Measurements from ENCODE around the gene OR2V1. TPM values are rescaled to one million over a fixed set of nuclear protein-coding genes. Genes with fewer than 3 reads are reported as not detected.
A peak's percentile ranks its signal among the peaks of the same experiment; 100 is the strongest.
"Not testable (repeated sequence)": the region's sequence is repeated elsewhere in the genome, so short reads cannot be mapped to it uniquely, and the experiment has no call there.

Gene OR2V1
- total and polyA plus RNA-seq, 12 donors, result not detected

DNA sequence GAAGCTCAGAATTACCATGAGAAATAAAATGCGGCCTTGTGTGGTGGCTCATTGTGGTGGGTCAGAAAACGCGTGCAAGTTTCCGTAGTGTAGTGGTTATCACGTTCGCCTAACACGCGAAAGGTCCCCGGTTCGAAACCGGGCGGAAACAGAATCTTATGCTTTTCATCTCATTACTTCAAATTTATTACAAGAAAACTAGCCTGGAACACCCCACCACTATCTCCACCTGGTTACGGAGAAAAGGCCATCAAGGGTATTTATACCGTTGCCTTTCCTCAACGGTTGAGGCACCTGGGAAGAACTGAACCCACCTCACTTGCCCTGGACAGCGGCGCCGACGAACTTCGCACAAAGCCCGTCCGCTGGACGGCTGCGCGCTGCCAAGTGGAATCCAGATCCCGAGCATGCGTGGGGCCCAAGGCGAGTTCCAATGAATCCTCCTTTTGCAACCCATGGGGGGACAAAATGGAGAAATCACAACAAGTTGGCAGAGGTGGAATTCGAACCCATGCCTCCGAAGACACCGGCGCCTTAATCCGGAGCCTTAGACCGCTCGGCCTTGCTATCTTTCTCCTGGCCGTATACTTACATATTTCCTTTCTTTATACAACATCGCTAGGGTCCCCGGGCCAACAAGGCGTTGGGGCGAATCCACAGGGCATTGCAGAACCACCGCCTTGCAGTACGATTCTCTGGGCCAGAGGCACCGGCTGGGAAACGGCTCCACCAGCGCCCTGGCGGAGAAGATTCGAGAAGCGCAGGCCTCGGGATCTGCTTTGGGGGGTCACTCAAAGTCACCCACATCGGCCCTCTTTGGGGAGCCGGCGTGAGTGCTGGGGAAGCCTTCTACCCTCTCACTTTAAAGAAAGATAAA is 33.3 kb upstream of the OR2V1 start:
- H3K27ac ChIP-seq, result no peak overlapping the region
- H3K36me3 ChIP-seq (replicated peaks in 1 of 2), result no peaks in the 10 kb centered on the region
- 16 to 23% (median 22%) methylated on average over 25 to 49 of the region's 52 CpGs for WGBS, 4 donors
- H3K27me3 ChIP-seq, result peaks cover 44% of the 10 kb centered on the region
- H3K9me3 ChIP-seq (replicated peaks in 1 of 3), result no peaks in the 10 kb centered on the region
- TF ChIP-seq POLR2A (IDR thresholded peaks at IDR 0.05), result no peak
- TF ChIP-seq, protein P1, sequence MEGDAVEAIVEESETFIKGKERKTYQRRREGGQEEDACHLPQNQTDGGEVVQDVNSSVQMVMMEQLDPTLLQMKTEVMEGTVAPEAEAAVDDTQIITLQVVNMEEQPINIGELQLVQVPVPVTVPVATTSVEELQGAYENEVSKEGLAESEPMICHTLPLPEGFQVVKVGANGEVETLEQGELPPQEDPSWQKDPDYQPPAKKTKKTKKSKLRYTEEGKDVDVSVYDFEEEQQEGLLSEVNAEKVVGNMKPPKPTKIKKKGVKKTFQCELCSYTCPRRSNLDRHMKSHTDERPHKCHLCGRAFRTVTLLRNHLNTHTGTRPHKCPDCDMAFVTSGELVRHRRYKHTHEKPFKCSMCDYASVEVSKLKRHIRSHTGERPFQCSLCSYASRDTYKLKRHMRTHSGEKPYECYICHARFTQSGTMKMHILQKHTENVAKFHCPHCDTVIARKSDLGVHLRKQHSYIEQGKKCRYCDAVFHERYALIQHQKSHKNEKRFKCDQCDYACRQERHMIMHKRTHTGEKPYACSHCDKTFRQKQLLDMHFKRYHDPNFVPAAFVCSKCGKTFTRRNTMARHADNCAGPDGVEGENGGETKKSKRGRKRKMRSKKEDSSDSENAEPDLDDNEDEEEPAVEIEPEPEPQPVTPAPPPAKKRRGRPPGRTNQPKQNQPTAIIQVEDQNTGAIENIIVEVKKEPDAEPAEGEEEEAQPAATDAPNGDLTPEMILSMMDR (IDR thresholded peaks at IDR 0.05), result no peak
- intact Hi-C loops (cut with DNase I), result no loop called here
- DNase-seq, result no peak
- no peak overlapping the region for H3K4me3 ChIP-seq
- H3K4me1 ChIP-seq (replicated peaks in 1 of 2), result no peaks in the 10 kb centered on the region

- WGBS, 4 donors, result 42 to 47% (median 46%) methylated on average over 15 to 16 of the region's 16 CpGs
- no peak for TF ChIP-seq POLR2A (IDR thresholded peaks at IDR 0.05)
- TF ChIP-seq, protein P1 (IDR thresholded peaks at IDR 0.05), result no peak
- Histone ChIP-seq H3K36me3 (replicated peaks in 1 of 2) (no peaks in the 10 kb centered on the region), H3K9me3 (replicated peaks in 1 of 3) (no peaks in the 10 kb centered on the region), H3K4me1 (replicated peaks in 1 of 2) (no peaks in the 10 kb centered on the region), H3K27ac (no peak overlapping the region), H3K27me3 (peaks cover 38% of the 10 kb centered on the region), H3K4me3 (no peak overlapping the region)
- intact Hi-C loops (cut with DNase I), result no loop called here
- peak in 1 of 7 donors; percentile 45 for DNase-seq
Observed at GRCh38 chr5:181163487-181164075, 32.6 kb upstream of the OR2V1 start.

- H3K4me3 ChIP-seq, result no peak overlapping the region
- no peaks in the 10 kb centered on the region for H3K9me3 ChIP-seq (replicated peaks in 1 of 3)
- WGBS, 4 donors, result 55 to 74% (median 71%) methylated on average over 3 to 4 of the region's 4 CpGs
- no peaks in the 10 kb centered on the region for H3K4me1 ChIP-seq (replicated peaks in 1 of 2)
- no peaks in the 10 kb centered on the region for H3K36me3 ChIP-seq (replicated peaks in 1 of 2)
- peak in 1 of 7 donors; percentile 49 for DNase-seq
- TF ChIP-seq, protein P1 (IDR thresholded peaks at IDR 0.05), result no peak
- TF ChIP-seq POLR2A (IDR thresholded peaks at IDR 0.05), result no peak
- intact Hi-C loops (cut with DNase I), result no loop called here
- no peak overlapping the region for H3K27ac ChIP-seq
- H3K27me3 ChIP-seq, result peaks cover 21% of the 10 kb centered on the region
Observed at GRCh38 chr5:181161534-181162175, 30.7 kb upstream of the OR2V1 start.

GRCh38 chr5:181160755-181161533 is 30.0 kb upstream of the OR2V1 start:
- H3K4me3 ChIP-seq; H3K36me3 ChIP-seq (replicated peaks in 1 of 2); H3K27ac ChIP-seq; intact Hi-C loops (cut with DNase I); H3K9me3 ChIP-seq (replicated peaks in 1 of 3); H3K4me1 ChIP-seq (replicated peaks in 1 of 2): not testable (repeated sequence)
- 10 to 25% (median 11%) methylated on average over 7 to 26 of the region's 48 CpGs for WGBS, 4 donors
- peaks cover 14% of the 10 kb centered on the region for H3K27me3 ChIP-seq
- peak in 2 of 7 donors; percentile 39 to 52 for DNase-seq
